Liver (tissue), 9 donors: ENCODE data around the gene GK. TPM values are rescaled to one million over a fixed set of nuclear protein-coding genes. Genes with fewer than 3 reads are reported as not detected.

ENCODE experiments used
- DNase-seq: peaks from one replicate; pipeline ENCODE4 v3.0.0-alpha.2; 2017; ENCODE audit warnings: low spot score
- H3K27ac ChIP-seq, 2 donors: one replicate each; pipeline ENCODE4 v1.7.0; 2013; ENCODE audit warnings: inconsistent platforms in 2 of 2, low read length in 2 of 2, control low read depth in 1 of 2, low read depth in 1 of 2, mild to moderate bottlenecking in 1 of 2
- H3K27me3 ChIP-seq, 4 donors: one replicate each; pipeline versions ENCODE4 v1.6.1 to v1.7.0; 2013; ENCODE audit warnings: low read length in 3 of 4, inconsistent platforms in 1 of 4, mild to moderate bottlenecking in 1 of 4, moderate library complexity in 1 of 4; ENCODE audit not compliant: control insufficient read depth in 4 of 4, insufficient read depth in 4 of 4
- H3K36me3 ChIP-seq, 4 donors: one replicate each; pipeline versions ENCODE4 v1.6.1 to v1.7.0; 2013; ENCODE audit warnings: low read length in 3 of 4, mild to moderate bottlenecking in 3 of 4, low read depth in 1 of 4, moderate library complexity in 1 of 4; ENCODE audit not compliant: control insufficient read depth in 4 of 4, insufficient read depth in 3 of 4
- H3K4me1 ChIP-seq, 4 donors: one replicate each; pipeline versions ENCODE4 v1.6.1 to v1.7.0; 2013; ENCODE audit warnings: low read length in 3 of 4, mild to moderate bottlenecking in 3 of 4, moderate library complexity in 1 of 4; ENCODE audit not compliant: control insufficient read depth in 4 of 4, insufficient read depth in 4 of 4
- H3K4me3 ChIP-seq, 3 donors: one replicate each; pipeline versions ENCODE4 v1.6.1 to v1.7.0; 2013; ENCODE audit warnings: low read length in 3 of 3, control low read depth in 1 of 3, low read depth in 1 of 3, mild to moderate bottlenecking in 1 of 3
- H3K9ac ChIP-seq, 2 donors: one replicate each; pipeline ENCODE4 v1.7.0; 2013; ENCODE audit warnings: low read length in 2 of 2, mild to moderate bottlenecking in 2 of 2, moderate library complexity in 2 of 2, control low read depth in 1 of 2, low read depth in 1 of 2
- H3K9me3 ChIP-seq, 4 donors: one replicate each; pipeline versions ENCODE4 v1.6.1 to v1.7.0; 2013; ENCODE audit warnings: low read length in 3 of 4; ENCODE audit not compliant: control insufficient read depth in 4 of 4
- ATF3 ChIP-seq: IDR thresholded peaks from 2 replicates; pipeline ENCODE4 v1.6.1; 2016; ENCODE audit warnings: antibody characterized with exemption
- EGR1 ChIP-seq, 2 donors: IDR thresholded peaks; 2 replicates each; pipeline ENCODE4 v1.6.1; 2016 to 2018; ENCODE audit warnings: antibody characterized with exemption in 2 of 2, low read depth in 2 of 2
- FOXA1 ChIP-seq: IDR thresholded peaks from 2 replicates; pipeline ENCODE4 v1.6.1; 2016; ENCODE audit warnings: antibody characterized with exemption
- GABPA ChIP-seq, 2 donors: IDR thresholded peaks in 1 of 2; conservative IDR thresholded peaks in 1 of 2; 2 replicates each; pipeline ENCODE4 v1.6.1; 2016; ENCODE audit warnings: antibody characterized with exemption in 2 of 2, mild to moderate bottlenecking in 1 of 2, moderate library complexity in 1 of 2
- HNF4A ChIP-seq, 2 donors: conservative IDR thresholded peaks; 2 replicates each; pipeline ENCODE4 v1.6.1; 2016; ENCODE audit warnings: antibody characterized with exemption in 2 of 2, mild to moderate bottlenecking in 2 of 2
- HNF4G ChIP-seq: IDR thresholded peaks from 2 replicates; pipeline ENCODE4 v1.6.1; 2016; ENCODE audit warnings: antibody characterized with exemption
- JUND ChIP-seq, 2 donors: IDR thresholded peaks; 2 replicates each; pipeline ENCODE4 v1.6.1; 2016; ENCODE audit warnings: antibody characterized with exemption in 2 of 2
- REST ChIP-seq: IDR thresholded peaks from 2 replicates; pipeline ENCODE4 v1.6.1; 2016; ENCODE audit warnings: antibody characterized with exemption, mild to moderate bottlenecking
- SP1 ChIP-seq: IDR thresholded peaks from 2 replicates; pipeline ENCODE4 v1.6.1; 2018; ENCODE audit warnings: antibody characterized with exemption, mild to moderate bottlenecking
- TAF1 ChIP-seq: conservative IDR thresholded peaks from 2 replicates; pipeline ENCODE4 v1.6.1; 2016; ENCODE audit warnings: antibody characterized with exemption, mild to moderate bottlenecking
- YY1 ChIP-seq: IDR thresholded peaks from 2 replicates; pipeline ENCODE4 v1.6.1; 2016; ENCODE audit warnings: antibody characterized with exemption, mild to moderate bottlenecking
- ZBTB33 ChIP-seq: IDR thresholded peaks from 2 replicates; pipeline ENCODE4 v1.6.1; 2016; ENCODE audit warnings: antibody characterized with exemption
- whole genome bisulfite sequencing: extraction: QIAGEN DNeasy Blood & Tissue Kit; methylation state at CpG from one replicate; pipeline ENCODE4 v1.1.7; 2013; 5-methylcytosine and 5-hydroxymethylcytosine counted together
- polyA plus RNA-seq, 2 donors: library from polyadenylated mRNA; stranded (reverse) in 1 of 2; unstranded in 1 of 2; fragments of 200-250 nt in 1 of 2; fragments of >200 nt in 1 of 2; fragmentation: Nextera tagmentation in 1 of 2; extraction: Ambion mirVana in 1 of 2; gene quantifications; one replicate each; pipeline versions ENCODE4 v1.2.1 to v1.2.3, GENCODE V29; 2013 to 2015
- total RNA-seq, 2 donors: library from RNA; depleted of rRNA; stranded (reverse); fragments of >200 nt; gene quantifications; one replicate each; pipeline ENCODE4 v1.2.3, GENCODE V29; 2014
- donor health status: healthy.
- donor health status: healthy.
- donor health status: healthy.
- donor health status: healthy.
- donor health status: healthy.

The GK gene
- total and polyA plus RNA-seq, 4 donors: 27.9 to 145 (median 44.0) TPM

- Histone ChIP-seq H3K4me3 (no peak overlapping the region), H3K36me3 (no peaks in the 10 kb centered on the region), H3K27ac (no peak overlapping the region), H3K9ac (no peak overlapping the region), H3K9me3 (no peaks in the 10 kb centered on the region), H3K4me1 (no peaks in the 10 kb centered on the region), H3K27me3 (no peaks in the 10 kb centered on the region)
- WGBS: 63% methylated on average over 3 of the region's 3 CpGs
- no peak for DNase-seq
- TF ChIP-seq ATF3 (no peak), GABPA (IDR thresholded peaks at IDR 0.05 in 1 of 2, conservative IDR thresholded peaks at IDR 0.05 in 1 of 2) (no peak), YY1 (no peak), TAF1 (no peak), SP1 (no peak), JUND (IDR thresholded peaks at IDR 0.05) (no peak), ZBTB33 (no peak), HNF4G (no peak)
Observed at GRCh38 chrX:30741545-30741944, 88.3 kb downstream of the GK start.

- Histone ChIP-seq H3K4me3 (no peak overlapping the region), H3K36me3 (no peaks in the 10 kb centered on the region), H3K9ac (no peak overlapping the region), H3K4me1 (no peaks in the 10 kb centered on the region), H3K27ac (no peak overlapping the region), H3K27me3 (no peaks in the 10 kb centered on the region), H3K9me3 (no peaks in the 10 kb centered on the region)
- DNase-seq: no peak
- TF ChIP-seq EGR1 (IDR thresholded peaks at IDR 0.05; ENCODE audit: low read depth in 2 of 2): no peak
- no peak for TF ChIP-seq HNF4G
- TF ChIP-seq ATF3: no peak
- no peak for TF ChIP-seq REST
- peak in 1 of 2 donors; percentile 11 for TF ChIP-seq HNF4A (conservative IDR thresholded peaks at IDR 0.05)
- 84% methylated on average over 11 of the region's 11 CpGs for WGBS
Observed at GRCh38 chrX:30748342-30748960, 95.2 kb downstream of the GK start.

GRCh38 chrX:30751497-30751896 lies 98.3 kb downstream of the GK start:
- Histone ChIP-seq H3K27ac (no peak overlapping the region), H3K9ac (no peak overlapping the region), H3K36me3 (no peaks in the 10 kb centered on the region), H3K9me3 (no peaks in the 10 kb centered on the region), H3K27me3 (no peaks in the 10 kb centered on the region), H3K4me3 (no peak overlapping the region), H3K4me1 (no peaks in the 10 kb centered on the region)
- WGBS: 92% methylated on average over 3 of the region's 3 CpGs
- no peak for TF ChIP-seq FOXA1
- no peak for DNase-seq
